Activated CD8-positive, alpha-beta T cell treated with anti-CD3 and anti-CD28 coated beads, Interleukin-2, amount 10 ng/mL, durations not matched to agents 7 days and 5 days (primary cell): ENCODE results near the gene BOLA3. TPM values are rescaled to one million over a fixed set of nuclear protein-coding genes. Genes with fewer than 3 reads are reported as not detected.
"Not testable (repeated sequence)": the region's sequence is repeated elsewhere in the genome, so short reads cannot be mapped to it uniquely, and the experiment has no call there.

ENCODE experiments used
- ATAC-seq: fragments of 150-1000 bp; cut with Tn5 transposase; one replicate; pipeline ENCODE4 v1.10.0; 2021; ENCODE audit warnings: moderate library complexity
- CTCF ChIA-PET: fragments of 350-600 bp; sonication (Branson Sonifier 250); formaldehyde crosslinking; loops from one replicate; lab custom pipeline; 2021; ENCODE audit warnings: antibody characterized with exemption; lab: Charles Lee
- POLR2A ChIA-PET: fragments of 350-600 bp; sonication (Branson Sonifier 250); formaldehyde crosslinking; loops from one replicate; lab custom pipeline; 2021; ENCODE audit warnings: antibody characterized with exemption; lab: Charles Lee
- DNase-seq: peaks from one replicate; pipeline ENCODE4 v3.0.0-alpha.2; 2020
- H3K27ac Mint-ChIP-seq: one replicate; pipeline ENCODE4 v1.8.0; 2021; ENCODE audit warnings: mild to moderate bottlenecking, mixed read lengths
- H3K27me3 Mint-ChIP-seq: one replicate; pipeline ENCODE4 v1.8.0; 2021; ENCODE audit warnings: low read depth, mixed read lengths
- H3K36me3 Mint-ChIP-seq: one replicate; pipeline ENCODE4 v1.8.0; 2021; ENCODE audit warnings: low read depth, mixed read lengths
- H3K4me1 Mint-ChIP-seq: one replicate; pipeline ENCODE4 v1.8.0; 2021; ENCODE audit warnings: low read depth, mixed read lengths
- H3K4me3 Mint-ChIP-seq: one replicate; pipeline ENCODE4 v1.8.0; 2021; ENCODE audit warnings: mild to moderate bottlenecking, mixed read lengths
- H3K9me3 Mint-ChIP-seq: one replicate; pipeline ENCODE4 v1.8.0; 2022; ENCODE audit warnings: mixed read lengths; ENCODE audit not compliant: insufficient read depth
- total RNA-seq, 2 experiments: library from RNA; stranded (reverse); gene quantifications; one replicate each; pipeline ENCODE4 v1.2.3, GENCODE V29; 2021

The BOLA3 gene
- total RNA-seq, 2 experiments from 2014 or later, result 79.7 to 85.4 TPM

- ATAC-seq, POLR2A ChIA-PET, H3K27ac Mint-ChIP-seq, DNase-seq, H3K27me3 Mint-ChIP-seq, H3K4me3 Mint-ChIP-seq: not testable (repeated sequence)
- Mint-ChIP-seq H3K36me3 (peaks cover 16% of the 10 kb centered on the region), H3K9me3 (peaks cover 19% of the 10 kb centered on the region), H3K4me1 (peaks cover 11% of the 10 kb centered on the region)
- CTCF ChIA-PET, result interaction anchor here (1.0 to 3.0 kb wide), 11 partner anchors 11 to 298 kb away, joined by 3 to 15 read pairs (median 6); partner anchors contain the start of genes BOLA3, MOB1A and STAMBP
These were observed 25.9 kb downstream of the BOLA3 start for GRCh38 chr2:74121846-74122245.

DNA sequence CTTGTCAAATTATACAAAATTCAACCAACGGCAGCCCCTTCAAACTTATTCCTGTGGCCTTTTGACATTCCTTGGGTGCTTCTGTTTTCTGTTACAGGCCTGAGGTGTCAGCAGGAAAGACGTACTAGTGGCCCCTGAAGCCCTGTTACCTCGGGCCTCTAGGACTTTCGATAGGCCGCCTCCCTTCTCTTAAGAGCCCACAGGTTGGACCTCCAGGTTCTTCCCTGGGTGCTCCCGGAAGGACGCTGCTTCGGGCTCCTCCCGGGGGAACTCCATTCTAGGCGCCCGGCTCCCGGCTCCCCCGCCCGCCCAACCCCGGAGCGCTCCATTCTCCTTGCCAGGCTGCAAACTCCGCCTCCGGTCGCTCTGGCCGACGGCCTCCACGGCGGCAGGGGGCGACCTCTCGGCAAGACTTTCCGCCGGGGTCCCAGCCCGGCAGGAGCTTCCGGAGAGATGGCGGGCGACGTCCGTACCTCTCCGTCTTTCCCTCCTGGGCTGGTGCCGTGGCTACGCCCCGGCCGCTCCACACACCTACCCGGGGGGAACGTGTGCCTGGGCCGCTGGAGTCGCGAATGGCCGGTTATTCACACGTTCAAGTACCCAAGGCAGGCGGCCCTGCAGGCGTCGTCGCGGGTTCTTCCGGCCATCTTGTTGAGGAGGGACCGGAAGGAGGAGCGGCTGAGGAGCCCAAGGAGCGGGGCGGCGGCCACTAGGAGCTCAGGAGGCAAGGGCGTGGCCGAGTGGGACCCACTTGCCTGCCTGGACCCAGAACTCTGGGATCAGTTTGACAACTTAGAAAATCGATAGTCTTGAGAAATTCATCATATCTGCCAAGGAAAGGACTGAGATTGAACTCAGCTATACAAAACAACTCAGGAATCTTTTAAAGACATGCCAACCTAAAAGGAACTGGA is 27.5 kb downstream of the BOLA3 start:
- peak; percentile 97 for ATAC-seq
- Mint-ChIP-seq H3K9me3 (peaks cover 19% of the 10 kb centered on the region), H3K4me3 (peak overlapping the region; percentile 82), H3K27ac (peak overlapping the region; percentile 96), H3K4me1 (peaks cover 11% of the 10 kb centered on the region), H3K27me3 (peaks cover 2% of the 10 kb centered on the region), H3K36me3 (peaks cover 16% of the 10 kb centered on the region)
- DNase-seq, result peak; percentile 88
- ChIA-PET POLR2A (interaction anchor here (0.5 to 2.0 kb wide), 16 partner anchors 9 to 383 kb away, joined by 3 to 8 read pairs (median 4); partner anchors contain the start of genes BOLA3, MOB1A and TPRKB), CTCF (interaction anchor here (0.6 to 3.0 kb wide), 27 partner anchors 10 to 887 kb away, joined by 3 to 15 read pairs (median 4); partner anchors contain the start of genes BOLA3, MOB1A, PRADC1 and STAMBP)

DNA sequence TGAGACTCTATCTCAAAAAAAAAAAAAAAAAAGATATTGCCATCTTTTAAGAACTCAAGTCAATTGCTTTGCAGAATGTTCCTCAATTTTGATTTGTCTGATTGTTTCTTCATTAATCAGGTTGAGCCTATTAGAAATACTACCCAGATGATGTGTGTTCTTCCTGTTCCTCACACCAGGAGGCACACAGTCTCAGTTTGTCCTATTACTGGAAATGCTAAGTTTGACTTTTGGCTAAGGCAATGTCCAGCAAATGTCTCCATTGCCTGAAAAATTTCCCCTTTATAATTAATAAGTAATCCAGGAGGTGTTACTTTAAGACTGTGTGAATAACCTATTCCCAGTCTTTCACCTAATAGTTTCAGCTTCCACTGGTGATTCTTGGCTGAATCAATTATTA is 28.4 kb downstream of the BOLA3 start:
- DNase-seq (no peak), ATAC-seq (no peak)
- Mint-ChIP-seq H3K4me1 (peaks cover 11% of the 10 kb centered on the region), H3K27me3 (peaks cover 6% of the 10 kb centered on the region), H3K36me3 (peaks cover 16% of the 10 kb centered on the region), H3K4me3 (peak overlapping the region; percentile 82), H3K27ac (no peak overlapping the region), H3K9me3 (peaks cover 19% of the 10 kb centered on the region)
- CTCF ChIA-PET, result interaction anchor here (2.5 to 3.0 kb wide), 5 partner anchors 9 to 293 kb away, joined by 11 to 15 read pairs (median 13); partner anchors contain the start of genes BOLA3, MOB1A and STAMBP
- POLR2A ChIA-PET, result interaction anchor here (0.8 to 2.0 kb wide), 2 partner anchors 8 to 86 kb away, joined by 3 to 7 read pairs; no protein-coding TSS in a partner anchor

GRCh38 chr2:74111380-74111779 is 36.3 kb downstream of the BOLA3 start:
- no peaks in the 10 kb centered on the region for H3K9me3 Mint-ChIP-seq
- ChIA-PET CTCF (interaction anchor here (2.9 kb wide), 1 partner anchor 9 kb away, joined by 13 read pairs; no protein-coding TSS in a partner anchor), POLR2A (interaction anchor here (2.1 kb wide), 1 partner anchor 9 kb away, joined by 7 read pairs; no protein-coding TSS in a partner anchor)
- H3K4me3 Mint-ChIP-seq, result no peak overlapping the region
- no peaks in the 10 kb centered on the region for H3K4me1 Mint-ChIP-seq
- ATAC-seq (no peak), DNase-seq (no peak)
- no peaks in the 10 kb centered on the region for H3K36me3 Mint-ChIP-seq
- no peak overlapping the region for H3K27ac Mint-ChIP-seq
- peaks cover 9% of the 10 kb centered on the region for H3K27me3 Mint-ChIP-seq

DNA sequence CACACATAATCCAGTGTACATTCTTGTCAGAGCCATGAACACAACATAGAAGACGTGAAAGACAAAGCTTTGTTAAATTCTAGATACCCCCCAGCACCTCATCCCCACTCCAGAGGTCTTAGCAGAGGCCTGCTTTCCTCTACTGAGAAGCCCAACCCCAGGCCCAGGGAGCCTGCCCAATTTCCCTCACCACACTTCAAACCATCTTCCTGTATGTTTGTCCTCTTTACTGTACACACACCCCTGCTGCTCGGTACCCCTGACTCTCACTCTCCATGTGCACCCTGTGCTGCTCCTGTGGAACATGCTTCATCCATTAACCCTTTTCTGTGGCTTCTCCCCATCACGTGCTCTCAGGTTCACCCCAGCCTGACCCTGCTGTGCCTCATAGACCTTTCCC is 37.2 kb downstream of the BOLA3 start:
- DNase-seq, result no peak
- Mint-ChIP-seq H3K27ac (no peak overlapping the region), H3K9me3 (no peaks in the 10 kb centered on the region), H3K27me3 (peaks cover 9% of the 10 kb centered on the region), H3K36me3 (no peaks in the 10 kb centered on the region), H3K4me1 (no peaks in the 10 kb centered on the region), H3K4me3 (no peak overlapping the region)
- POLR2A ChIA-PET, result interaction anchor here (2.1 kb wide), 1 partner anchor 10 kb away, joined by 7 read pairs; no protein-coding TSS in a partner anchor
- CTCF ChIA-PET, result interaction anchor here (1.0 to 2.9 kb wide), 2 partner anchors 10 to 287 kb away, joined by 3 to 13 read pairs; no protein-coding TSS in a partner anchor
- ATAC-seq, result no peak

- DNase-seq (no peak), ATAC-seq (no peak)
- Mint-ChIP-seq H3K4me3 (no peak overlapping the region), H3K36me3 (peaks cover 3% of the 10 kb centered on the region), H3K9me3 (no peaks in the 10 kb centered on the region), H3K27ac (no peak overlapping the region), H3K4me1 (no peaks in the 10 kb centered on the region), H3K27me3 (peaks cover 5% of the 10 kb centered on the region)
- ChIA-PET CTCF (interaction anchor here (1.0 to 2.9 kb wide), 3 partner anchors 11 to 286 kb away, joined by 3 to 13 read pairs (median 5); no protein-coding TSS in a partner anchor), POLR2A (no interaction called here)
These were observed 38.2 kb downstream of the BOLA3 start for GRCh38 chr2:74109551-74109950.

DNA sequence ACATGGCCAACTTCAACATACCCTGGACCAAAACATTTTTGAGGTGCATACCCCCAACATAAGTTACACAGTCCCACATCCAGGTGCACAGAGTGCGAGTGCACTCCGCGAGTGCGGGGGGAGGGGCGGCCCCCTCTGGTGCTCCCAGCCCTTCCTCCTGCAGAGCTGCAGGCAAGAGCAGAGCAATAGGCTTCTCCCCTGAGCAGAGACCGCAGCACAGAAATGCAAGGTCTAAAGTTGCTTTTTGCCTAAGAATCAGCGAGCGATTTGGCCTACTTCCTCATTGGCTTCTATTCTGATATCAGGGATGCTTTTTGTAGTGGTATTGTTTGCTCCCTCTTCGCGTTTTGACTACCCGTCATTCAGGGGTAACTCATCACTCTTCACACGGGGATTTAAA is 40.6 kb downstream of the BOLA3 start:
- CTCF ChIA-PET, result interaction anchor here (1.0 to 4.8 kb wide), 5 partner anchors 14 to 284 kb away, joined by 3 to 27 read pairs (median 4); partner anchors contain the start of gene STAMBP
- Mint-ChIP-seq H3K36me3 (peaks cover 8% of the 10 kb centered on the region), H3K4me1 (no peaks in the 10 kb centered on the region), H3K27ac (no peak overlapping the region), H3K4me3 (no peak overlapping the region), H3K9me3 (no peaks in the 10 kb centered on the region), H3K27me3 (no peaks in the 10 kb centered on the region)
- no peak for ATAC-seq
- POLR2A ChIA-PET, result no interaction called here
- no peak for DNase-seq

- no peaks in the 10 kb centered on the region for H3K9me3 Mint-ChIP-seq
- DNase-seq, result no peak
- H3K4me3 Mint-ChIP-seq, result no peak overlapping the region
- ATAC-seq, result no peak
- CTCF ChIA-PET, result interaction anchor here (1.4 to 4.8 kb wide), 4 partner anchors 117 to 281 kb away, joined by 5 to 27 read pairs (median 8); partner anchors contain the start of gene STAMBP
- H3K27ac Mint-ChIP-seq, result no peak overlapping the region
- no peaks in the 10 kb centered on the region for H3K4me1 Mint-ChIP-seq
- H3K36me3 Mint-ChIP-seq, result peaks cover 16% of the 10 kb centered on the region
- POLR2A ChIA-PET, result no interaction called here
- no peaks in the 10 kb centered on the region for H3K27me3 Mint-ChIP-seq
These were observed 42.3 kb downstream of the BOLA3 start for GRCh38 chr2:74105413-74105812.

DNA sequence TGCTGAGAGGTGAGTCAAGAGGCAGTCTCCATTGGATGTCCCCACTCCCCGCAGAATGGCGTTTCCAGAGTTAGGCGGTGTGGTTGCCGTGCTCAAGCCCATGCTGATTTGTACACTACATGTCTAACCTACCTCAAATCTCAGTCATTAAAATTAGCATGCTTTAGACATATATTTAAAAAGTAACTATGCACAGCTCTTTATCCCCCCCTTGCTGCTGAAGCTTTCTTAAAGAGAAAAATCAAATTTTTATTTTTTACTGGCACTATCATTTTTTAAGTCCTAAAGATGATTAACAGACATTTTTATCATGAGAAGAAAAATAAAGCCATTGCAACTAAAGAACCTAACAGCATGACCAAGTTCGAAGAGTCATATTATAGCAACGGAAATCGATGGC is 42.9 kb downstream of the BOLA3 start:
- Mint-ChIP-seq H3K27ac (peak overlapping the region; percentile 23), H3K27me3 (no peaks in the 10 kb centered on the region), H3K36me3 (peaks cover 19% of the 10 kb centered on the region), H3K4me1 (no peaks in the 10 kb centered on the region), H3K9me3 (no peaks in the 10 kb centered on the region), H3K4me3 (no peak overlapping the region)
- ATAC-seq (no peak), DNase-seq (no peak)
- ChIA-PET POLR2A (no interaction called here), CTCF (interaction anchor here (0.6 to 4.8 kb wide), 6 partner anchors 9 to 280 kb away, joined by 3 to 27 read pairs (median 6); partner anchors contain the start of gene STAMBP)

GRCh38 chr2:74103763-74104162 is 43.9 kb downstream of the BOLA3 start:
- H3K27me3 Mint-ChIP-seq, result no peaks in the 10 kb centered on the region
- ChIA-PET POLR2A (no interaction called here), CTCF (interaction anchor here (0.7 to 4.8 kb wide), 4 partner anchors 17 to 276 kb away, joined by 3 to 27 read pairs (median 5); partner anchors contain the start of gene STAMBP)
- no peaks in the 10 kb centered on the region for H3K9me3 Mint-ChIP-seq
- no peak for ATAC-seq
- H3K27ac Mint-ChIP-seq, result no peak overlapping the region
- DNase-seq, result no peak
- H3K4me3 Mint-ChIP-seq, result no peak overlapping the region
- H3K4me1 Mint-ChIP-seq, result no peaks in the 10 kb centered on the region
- peaks cover 25% of the 10 kb centered on the region for H3K36me3 Mint-ChIP-seq

GRCh38 chr2:74102516-74102915 is 45.2 kb downstream of the BOLA3 start:
- no peak overlapping the region for H3K4me3 Mint-ChIP-seq
- ChIA-PET POLR2A (no interaction called here), CTCF (interaction anchor here (1.4 to 4.8 kb wide), 2 partner anchors 275 to 279 kb away, joined by 3 to 27 read pairs; partner anchors contain the start of gene STAMBP)
- H3K36me3 Mint-ChIP-seq, result peaks cover 26% of the 10 kb centered on the region
- H3K27ac Mint-ChIP-seq, result no peak overlapping the region
- no peak for DNase-seq
- no peak for ATAC-seq
- H3K27me3 Mint-ChIP-seq, result no peaks in the 10 kb centered on the region
- no peaks in the 10 kb centered on the region for H3K4me1 Mint-ChIP-seq
- H3K9me3 Mint-ChIP-seq, result no peaks in the 10 kb centered on the region
